Transverse colon (tissue), 3 donors: ENCODE data around the gene TMEM222.
A peak's percentile ranks its signal among the peaks of the same experiment; 100 is the strongest.

Source experiments
- POLR2A ChIP-seq: fragments of 450-650 bp; IDR thresholded peaks from one replicate; pipeline ENCODE4 v1.6.1; 2016; ENCODE audit warnings: antibody characterized with exemption, mild to moderate bottlenecking, moderate library complexity
- TF ChIP-seq, protein P1 (sequence below), 5 experiments: fragments of 200-600 bp in 3 of 5; fragments of 450-650 bp in 2 of 5; sonication (generic) in 3 of 5; IDR thresholded peaks; 1 replicate in 2 of 5; 2 replicates in 3 of 5; pipeline ENCODE4 v1.5.1; 2016 to 2017; ENCODE audit warnings: antibody characterized with exemption in 5 of 5, inconsistent platforms in 3 of 5, mild to moderate bottlenecking in 2 of 5, moderate library complexity in 1 of 5

DNA sequence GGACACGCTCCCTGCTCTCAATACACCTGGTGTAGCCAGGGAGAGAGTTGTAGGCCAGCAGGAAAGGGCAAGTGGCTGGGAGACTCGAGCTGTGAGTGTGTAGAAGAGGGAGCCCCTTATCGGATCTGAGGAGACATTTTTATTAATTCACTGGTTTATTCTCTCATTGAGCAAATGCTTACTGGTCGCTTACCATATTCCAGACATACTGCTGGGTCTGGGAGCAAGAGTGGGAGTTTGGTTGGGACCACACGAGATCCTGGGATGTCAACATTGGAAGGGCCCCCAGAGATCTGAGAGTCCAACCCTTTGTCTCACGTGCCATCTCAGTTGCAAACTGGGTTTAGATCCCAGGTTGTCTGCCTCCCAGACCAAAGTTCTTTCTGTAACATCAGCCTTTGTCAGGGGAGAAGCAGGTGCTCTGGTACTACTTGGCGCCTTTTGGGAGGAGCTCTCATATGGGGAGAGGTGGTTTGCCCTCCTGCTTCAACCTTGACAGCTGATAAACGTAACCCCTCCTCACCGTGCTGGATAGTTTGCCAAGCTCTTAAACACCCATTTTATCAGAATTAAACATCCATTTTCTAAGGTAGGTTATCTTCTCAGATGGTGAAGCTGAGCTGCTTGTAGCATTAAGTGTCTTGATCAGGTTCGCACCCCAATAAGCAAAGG lies 742 bp downstream of the TMEM222 start:
- TF ChIP-seq, protein P1, sequence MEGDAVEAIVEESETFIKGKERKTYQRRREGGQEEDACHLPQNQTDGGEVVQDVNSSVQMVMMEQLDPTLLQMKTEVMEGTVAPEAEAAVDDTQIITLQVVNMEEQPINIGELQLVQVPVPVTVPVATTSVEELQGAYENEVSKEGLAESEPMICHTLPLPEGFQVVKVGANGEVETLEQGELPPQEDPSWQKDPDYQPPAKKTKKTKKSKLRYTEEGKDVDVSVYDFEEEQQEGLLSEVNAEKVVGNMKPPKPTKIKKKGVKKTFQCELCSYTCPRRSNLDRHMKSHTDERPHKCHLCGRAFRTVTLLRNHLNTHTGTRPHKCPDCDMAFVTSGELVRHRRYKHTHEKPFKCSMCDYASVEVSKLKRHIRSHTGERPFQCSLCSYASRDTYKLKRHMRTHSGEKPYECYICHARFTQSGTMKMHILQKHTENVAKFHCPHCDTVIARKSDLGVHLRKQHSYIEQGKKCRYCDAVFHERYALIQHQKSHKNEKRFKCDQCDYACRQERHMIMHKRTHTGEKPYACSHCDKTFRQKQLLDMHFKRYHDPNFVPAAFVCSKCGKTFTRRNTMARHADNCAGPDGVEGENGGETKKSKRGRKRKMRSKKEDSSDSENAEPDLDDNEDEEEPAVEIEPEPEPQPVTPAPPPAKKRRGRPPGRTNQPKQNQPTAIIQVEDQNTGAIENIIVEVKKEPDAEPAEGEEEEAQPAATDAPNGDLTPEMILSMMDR (IDR thresholded peaks at IDR 0.05) = no peak
- TF ChIP-seq POLR2A = peak; percentile 9
